GM19240 (cell line): ENCODE measurements around the gene INO80E.
"Not testable (repeated sequence)": the region's sequence is repeated elsewhere in the genome, so short reads cannot be mapped to it uniquely, and the experiment has no call there.

Experiments
- DNase-seq: peaks from one replicate; pipeline ENCODE4 v3.0.0; 2011; ENCODE audit warnings: low spot score; ENCODE audit not compliant: insufficient read length

The INO80E gene

GRCh38 chr16:30009990-30010843 is 14.2 kb downstream of the INO80E start:
- DNase-seq: no peak

GRCh38 chr16:30010844-30011713 is 15.0 kb downstream of the INO80E start, which contains the start of gene DOC2A:
Gene DOC2A, minus strand, starts transcription at chr16:30011027. Its CDS starts 805 bp downstream, at chr16:30010222.
- no peak for DNase-seq

- no peak for DNase-seq
Measured at GRCh38 chr16:30011714-30012504, 15.9 kb downstream of the INO80E start.

GRCh38 chr16:30012598-30012997 is 16.6 kb downstream of the INO80E start:
- DNase-seq: not testable (repeated sequence)

GRCh38 chr16:30015450-30015849 is 19.4 kb downstream of the INO80E start:
- DNase-seq: not testable (repeated sequence)

GRCh38 chr16:30016555-30017276 is 20.7 kb downstream of the INO80E start:
- DNase-seq: no peak

- DNase-seq: no peak
Measured at GRCh38 chr16:30017277-30017656, 21.2 kb downstream of the INO80E start.

- DNase-seq: not testable (repeated sequence)
Measured at GRCh38 chr16:30017937-30018336, 21.9 kb downstream of the INO80E start.

GRCh38 chr16:30018731-30019158 is 22.7 kb downstream of the INO80E start:
- no peak for DNase-seq

- no peak for DNase-seq
Measured at GRCh38 chr16:30022887-30023286, 26.8 kb downstream of the INO80E start, which contains the start of gene C16orf92. Gene C16orf92, plus strand, starts transcription at chr16:30023198. Its CDS starts 143 bp downstream, at chr16:30023341.

GRCh38 chr16:30023586-30023985 is 27.5 kb downstream of the INO80E start:
- DNase-seq: no peak

- DNase-seq: no peak
Measured at GRCh38 chr16:30024451-30024850, 28.4 kb downstream of the INO80E start.

GRCh38 chr16:30025156-30025555 is 29.1 kb downstream of the INO80E start:
- no peak for DNase-seq

GRCh38 chr16:30025574-30025973 is 29.5 kb downstream of the INO80E start:
- no peak for DNase-seq

- no peak for DNase-seq
Measured at GRCh38 chr16:30026449-30026848, 30.4 kb downstream of the INO80E start.

GRCh38 chr16:30027588-30028437 is 31.8 kb downstream of the INO80E start:
- no peak for DNase-seq

GRCh38 chr16:30028438-30029076 is 32.5 kb downstream of the INO80E start:
- no peak for DNase-seq

- no peak for DNase-seq
Measured at GRCh38 chr16:30030011-30030685, 34.1 kb downstream of the INO80E start.
